Adrenal gland (tissue), 5 donors: ENCODE data around the gene CARD19.

ENCODE experiments used
- POLR2A ChIP-seq, 2 donors: fragments of 450-650 bp; IDR thresholded peaks; one replicate each; pipeline ENCODE4 v1.6.1; 2017; ENCODE audit warnings: antibody characterized with exemption in 2 of 2, mild to moderate bottlenecking in 2 of 2, moderate library complexity in 1 of 2
- TF ChIP-seq, protein P1 (sequence below), 6 experiments: fragments of 450-650 bp in 4 of 6; fragments of 200-600 bp in 2 of 6; sonication (generic) in 1 of 6; IDR thresholded peaks; 1 replicate in 5 of 6; 2 replicates in 1 of 6; pipeline versions ENCODE4 v1.5.1 to v1.8.0; 2016 to 2021; ENCODE audit warnings: antibody characterized with exemption in 6 of 6, mild to moderate bottlenecking in 2 of 6, moderate library complexity in 1 of 6
- donor health status: DM: no; HTN: no; CAD: no.

DNA sequence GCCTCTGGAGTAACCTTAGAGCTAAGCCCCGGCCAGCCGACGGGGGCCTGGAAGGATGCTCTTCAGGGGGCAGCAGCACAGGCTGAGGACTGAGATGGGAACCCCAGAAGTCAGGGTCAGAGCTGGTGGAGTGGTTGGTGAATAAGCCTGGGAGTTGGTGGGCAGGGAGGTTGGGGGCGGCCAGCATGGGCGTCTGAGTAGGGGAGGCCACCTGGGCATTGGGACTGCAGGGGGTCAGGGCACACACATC is 23.6 kb downstream of the CARD19 start:
- TF ChIP-seq, protein P1, sequence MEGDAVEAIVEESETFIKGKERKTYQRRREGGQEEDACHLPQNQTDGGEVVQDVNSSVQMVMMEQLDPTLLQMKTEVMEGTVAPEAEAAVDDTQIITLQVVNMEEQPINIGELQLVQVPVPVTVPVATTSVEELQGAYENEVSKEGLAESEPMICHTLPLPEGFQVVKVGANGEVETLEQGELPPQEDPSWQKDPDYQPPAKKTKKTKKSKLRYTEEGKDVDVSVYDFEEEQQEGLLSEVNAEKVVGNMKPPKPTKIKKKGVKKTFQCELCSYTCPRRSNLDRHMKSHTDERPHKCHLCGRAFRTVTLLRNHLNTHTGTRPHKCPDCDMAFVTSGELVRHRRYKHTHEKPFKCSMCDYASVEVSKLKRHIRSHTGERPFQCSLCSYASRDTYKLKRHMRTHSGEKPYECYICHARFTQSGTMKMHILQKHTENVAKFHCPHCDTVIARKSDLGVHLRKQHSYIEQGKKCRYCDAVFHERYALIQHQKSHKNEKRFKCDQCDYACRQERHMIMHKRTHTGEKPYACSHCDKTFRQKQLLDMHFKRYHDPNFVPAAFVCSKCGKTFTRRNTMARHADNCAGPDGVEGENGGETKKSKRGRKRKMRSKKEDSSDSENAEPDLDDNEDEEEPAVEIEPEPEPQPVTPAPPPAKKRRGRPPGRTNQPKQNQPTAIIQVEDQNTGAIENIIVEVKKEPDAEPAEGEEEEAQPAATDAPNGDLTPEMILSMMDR (IDR thresholded peaks at IDR 0.05) = no peak
- TF ChIP-seq POLR2A (IDR thresholded peaks at IDR 0.05) = no peak
